Measurements from ENCODE around the gene PWWP2B.
A peak's percentile ranks its signal among the peaks of the same experiment; 100 is the strongest.

- no peak for TF ChIP-seq POLR2A (IDR thresholded peaks at IDR 0.05; ENCODE audit: low read depth, low read length)
- TF ChIP-seq MAX (IDR thresholded peaks at IDR 0.05; ENCODE audit: insufficient read depth, insufficient read length) = peak; percentile 1
- no peak for TF ChIP-seq CTCF (IDR thresholded peaks at IDR 0.05; ENCODE audit: extremely low read depth in 1 of 2, insufficient read depth in 1 of 2, low read depth in 1 of 2, low read length in 2 of 2)
Observed at GRCh38 chr10:132430231-132430743, 33.3 kb downstream of the PWWP2B start.
